Nephron (organoid): ENCODE measurements around the gene POLR2H.

ENCODE experiments used
- H3K27ac Mint-ChIP-seq, 3 experiments: 2 replicates each; pipeline ENCODE4 v1.8.0; 2020; ENCODE audit warnings: mixed read lengths in 3 of 3, mild to moderate bottlenecking in 2 of 3, moderate library complexity in 1 of 3
- H3K27me3 Mint-ChIP-seq: 2 replicates; pipeline ENCODE4 v1.8.0; 2021; ENCODE audit warnings: low read depth, mild to moderate bottlenecking, moderate library complexity, mixed read lengths
- H3K36me3 Mint-ChIP-seq: 2 replicates; pipeline ENCODE4 v1.8.0; 2020; ENCODE audit warnings: low read depth, mixed read lengths
- H3K4me1 Mint-ChIP-seq: 2 replicates; pipeline ENCODE4 v1.8.0; 2020; ENCODE audit warnings: mixed read lengths
- H3K4me3 Mint-ChIP-seq, 3 experiments: 2 replicates each; pipeline ENCODE4 v1.8.0; 2020; ENCODE audit warnings: mild to moderate bottlenecking in 3 of 3, mixed read lengths in 3 of 3, moderate library complexity in 2 of 3
- H3K9me3 Mint-ChIP-seq: 2 replicates; pipeline ENCODE4 v1.8.0; 2020; ENCODE audit warnings: mixed read lengths
- CTCF ChIP-seq, 3 experiments: fragments of 200-600 bp; sonication (generic); IDR thresholded peaks; one replicate each; pipeline ENCODE4 v1.5.0; 2021; ENCODE audit warnings: antibody characterized with exemption in 3 of 3; ENCODE audit not compliant: unreplicated experiment in 3 of 3

POLR2H gene

GRCh38 chr3:184316792-184317191, 44.7 kb upstream of the POLR2H start:
- Mint-ChIP-seq H3K4me3 (peak overlapping the region; percentile 87 to 90 (median 89)), H3K27ac (peak overlapping the region; percentile 75 to 95 (median 90)), H3K36me3 (peaks cover 39% of the 10 kb centered on the region), H3K27me3 (no peaks in the 10 kb centered on the region), H3K9me3 (no peaks in the 10 kb centered on the region), H3K4me1 (peaks cover 27% of the 10 kb centered on the region)
- TF ChIP-seq CTCF (IDR thresholded peaks at IDR 0.05; ENCODE audit: unreplicated experiment in 3 of 3) = no peak

- Mint-ChIP-seq H3K4me1 (peaks cover 27% of the 10 kb centered on the region), H3K27ac (peak overlapping the region; percentile 48 to 95 (median 90)), H3K36me3 (peaks cover 42% of the 10 kb centered on the region), H3K27me3 (no peaks in the 10 kb centered on the region), H3K9me3 (no peaks in the 10 kb centered on the region), H3K4me3 (peak overlapping the region; percentile 87 to 90 (median 89))
- TF ChIP-seq CTCF (IDR thresholded peaks at IDR 0.05; ENCODE audit: unreplicated experiment in 3 of 3) = no peak
Observed at GRCh38 chr3:184317201-184317600, 44.3 kb upstream of the POLR2H start.

- H3K4me1 Mint-ChIP-seq = peaks cover 27% of the 10 kb centered on the region
- peaks cover 68% of the 10 kb centered on the region for H3K36me3 Mint-ChIP-seq
- no peaks in the 10 kb centered on the region for H3K27me3 Mint-ChIP-seq
- TF ChIP-seq CTCF (IDR thresholded peaks at IDR 0.05; ENCODE audit: unreplicated experiment in 3 of 3) = no peak
- H3K4me3 Mint-ChIP-seq = no peak overlapping the region
- no peaks in the 10 kb centered on the region for H3K9me3 Mint-ChIP-seq
- H3K27ac Mint-ChIP-seq = no peak overlapping the region
Observed at GRCh38 chr3:184320104-184320445, 41.4 kb upstream of the POLR2H start.

GRCh38 chr3:184321666-184322065, 39.8 kb upstream of the POLR2H start:
- Mint-ChIP-seq H3K27ac (no peak overlapping the region), H3K4me3 (no peak overlapping the region), H3K9me3 (no peaks in the 10 kb centered on the region), H3K36me3 (peaks cover 82% of the 10 kb centered on the region), H3K27me3 (no peaks in the 10 kb centered on the region), H3K4me1 (peaks cover 21% of the 10 kb centered on the region)
- no peak for TF ChIP-seq CTCF (IDR thresholded peaks at IDR 0.05; ENCODE audit: unreplicated experiment in 3 of 3)

DNA sequence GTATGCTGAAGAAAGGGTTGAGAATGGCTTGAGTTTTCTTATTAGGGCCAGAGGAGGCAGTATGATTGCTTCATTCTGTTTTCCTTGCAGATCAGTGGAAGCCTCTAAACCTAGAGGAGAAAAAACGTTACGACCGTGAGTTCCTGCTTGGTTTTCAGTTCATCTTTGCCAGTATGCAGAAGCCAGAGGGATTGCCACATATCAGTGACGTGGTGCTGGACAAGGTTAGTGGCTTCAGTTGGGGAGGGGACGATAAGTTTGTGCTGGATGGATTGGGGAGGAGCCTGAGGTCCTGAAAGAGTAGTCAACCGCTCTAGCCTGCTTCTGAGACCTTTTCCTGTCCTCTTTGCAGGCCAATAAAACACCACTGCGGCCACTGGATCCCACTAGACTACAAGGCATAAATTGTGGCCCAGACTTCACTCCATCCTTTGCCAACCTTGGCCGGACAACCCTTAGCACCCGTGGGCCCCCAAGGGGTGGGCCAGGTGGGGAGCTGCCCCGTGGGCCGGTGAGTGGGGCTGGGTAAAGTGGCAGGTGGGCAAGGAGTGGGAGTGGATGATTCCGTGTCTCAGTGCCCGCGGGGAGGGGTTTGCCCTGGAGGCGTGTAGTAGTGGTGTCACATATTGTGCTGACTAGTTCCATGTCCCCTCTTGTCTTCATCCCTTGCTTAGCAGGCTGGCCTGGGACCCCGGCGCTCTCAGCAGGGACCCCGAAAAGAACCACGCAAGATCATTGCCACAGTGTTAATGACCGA, 38.6 kb upstream of the POLR2H start:
- Mint-ChIP-seq H3K4me1 (peaks cover 9% of the 10 kb centered on the region), H3K36me3 (peaks cover 84% of the 10 kb centered on the region), H3K27ac (no peak overlapping the region), H3K9me3 (no peaks in the 10 kb centered on the region), H3K4me3 (no peak overlapping the region), H3K27me3 (no peaks in the 10 kb centered on the region)
- no peak for TF ChIP-seq CTCF (IDR thresholded peaks at IDR 0.05; ENCODE audit: unreplicated experiment in 3 of 3)

GRCh38 chr3:184323696-184324095, 37.8 kb upstream of the POLR2H start:
- H3K9me3 Mint-ChIP-seq = no peaks in the 10 kb centered on the region
- no peaks in the 10 kb centered on the region for H3K27me3 Mint-ChIP-seq
- TF ChIP-seq CTCF (IDR thresholded peaks at IDR 0.05; ENCODE audit: unreplicated experiment in 3 of 3) = no peak
- peaks cover 89% of the 10 kb centered on the region for H3K36me3 Mint-ChIP-seq
- H3K4me1 Mint-ChIP-seq = peaks cover 6% of the 10 kb centered on the region
- H3K4me3 Mint-ChIP-seq = no peak overlapping the region
- no peak overlapping the region for H3K27ac Mint-ChIP-seq
